CD14-positive monocyte (primary cell): ENCODE data around the gene LCN2. TPM values are rescaled to one million over a fixed set of nuclear protein-coding genes. Genes with fewer than 3 reads are reported as not detected.

Experiments used
- DNase-seq, 3 donors: peaks; one replicate each; pipeline ENCODE4 v3.0.0-alpha.2; 2011 to 2022
- H2AFZ ChIP-seq: 2 replicates; pipeline ENCODE4 v1.6.0; 2012; ENCODE audit warnings: mild to moderate bottlenecking, low read depth, low read length, inconsistent platforms; ENCODE audit not compliant: insufficient read depth, poor library complexity, severe bottlenecking
- H3K27ac ChIP-seq, 2 donors: 1 replicate in 1 of 2; 2 replicates in 1 of 2; pipeline ENCODE4 v1.5.1; 2012 to 2013; ENCODE audit warnings: low read length in 2 of 2, control low read depth in 1 of 2, inconsistent platforms in 1 of 2, low read depth in 1 of 2, mild to moderate bottlenecking in 1 of 2
- H3K27me3 ChIP-seq, 2 donors: one replicate each; pipeline versions ENCODE4 v1.6.0 to v1.6.1; 2011 to 2013; ENCODE audit warnings: low read length in 2 of 2; ENCODE audit not compliant: control insufficient read depth in 2 of 2, insufficient read depth in 2 of 2
- H3K36me3 ChIP-seq, 2 donors: replicated peaks in 1 of 2; 1 replicate in 1 of 2; 2 replicates in 1 of 2; pipeline versions ENCODE4 v1.5.1 to v1.6.1; 2012 to 2013; ENCODE audit warnings: low read length in 2 of 2, control low read depth in 1 of 2, inconsistent platforms in 1 of 2, mild to moderate bottlenecking in 1 of 2; ENCODE audit not compliant: insufficient read depth in 2 of 2, control insufficient read depth in 1 of 2
- H3K4me1 ChIP-seq, 2 donors: 1 replicate in 1 of 2; 2 replicates in 1 of 2; pipeline versions ENCODE4 v1.5.1 to v1.6.1; 2012 to 2013; ENCODE audit warnings: low read length in 2 of 2, control low read depth in 1 of 2, inconsistent platforms in 1 of 2, mild to moderate bottlenecking in 1 of 2, moderate library complexity in 1 of 2; ENCODE audit not compliant: insufficient read depth in 2 of 2, control insufficient read depth in 1 of 2
- H3K4me2 ChIP-seq: replicated peaks from 2 replicates; pipeline ENCODE3; 2012; ENCODE audit warnings: low read length, moderate library complexity, mild to moderate bottlenecking; ENCODE audit not compliant: poor library complexity, severe bottlenecking; ENCODE audit errors: extremely low read depth
- H3K4me3 ChIP-seq, 3 experiments: fragments of 200-600 bp in 1 of 3; sonication (generic) in 1 of 3; replicated peaks in 1 of 3; 1 replicate in 2 of 3; 2 replicates in 1 of 3; pipeline ENCODE4 v1.5.1; 2011 to 2013; ENCODE audit warnings: low read length in 3 of 3, mild to moderate bottlenecking in 3 of 3, control low read depth in 2 of 3, low read depth in 2 of 3, inconsistent platforms in 1 of 3, moderate library complexity in 1 of 3
- H3K79me2 ChIP-seq: 2 replicates; pipeline ENCODE4 v1.6.0; 2012; ENCODE audit warnings: mild to moderate bottlenecking, control low read depth, inconsistent platforms, low read length, moderate library complexity; ENCODE audit not compliant: insufficient read depth
- H3K9ac ChIP-seq: 2 replicates; pipeline ENCODE4 v1.6.0; 2017; ENCODE audit warnings: low read length, mild to moderate bottlenecking; ENCODE audit not compliant: insufficient read depth, poor library complexity, severe bottlenecking
- H3K9me3 ChIP-seq, 2 donors: replicated peaks in 1 of 2; 1 replicate in 1 of 2; 2 replicates in 1 of 2; pipeline versions ENCODE4 v1.5.1 to v1.6.1; 2012 to 2013; ENCODE audit warnings: low read length in 2 of 2, control low read depth in 1 of 2; ENCODE audit not compliant: control insufficient read depth in 1 of 2, insufficient read depth in 1 of 2
- H4K20me1 ChIP-seq: 2 replicates; pipeline ENCODE4 v1.6.0; 2012; ENCODE audit warnings: mild to moderate bottlenecking, low read length, control low read depth, moderate library complexity; ENCODE audit not compliant: insufficient read depth
- H3K27ac Mint-ChIP-seq, 7 donors: one replicate each; pipeline ENCODE4 v1.8.0; 2020; ENCODE audit warnings: mild to moderate bottlenecking in 7 of 7, mixed read lengths in 7 of 7, moderate library complexity in 6 of 7, inconsistent platforms in 2 of 7
- H3K27me3 Mint-ChIP-seq, 3 donors: one replicate each; pipeline ENCODE4 v1.8.0; 2021 to 2022; ENCODE audit warnings: low read depth in 3 of 3, mild to moderate bottlenecking in 3 of 3, mixed read lengths in 3 of 3, moderate library complexity in 3 of 3, inconsistent platforms in 1 of 3
- H3K36me3 Mint-ChIP-seq, 2 donors: one replicate each; pipeline ENCODE4 v1.8.0; 2020; ENCODE audit warnings: mixed read lengths in 2 of 2, inconsistent platforms in 1 of 2, mild to moderate bottlenecking in 1 of 2
- H3K4me1 Mint-ChIP-seq: one replicate; pipeline ENCODE4 v1.8.0; 2020; ENCODE audit warnings: mild to moderate bottlenecking, mixed read lengths
- H3K4me3 Mint-ChIP-seq, 2 donors: one replicate each; pipeline ENCODE4 v1.8.0; 2020; ENCODE audit warnings: mild to moderate bottlenecking in 2 of 2, mixed read lengths in 2 of 2, moderate library complexity in 1 of 2
- H3K9me3 Mint-ChIP-seq, 7 donors: one replicate each; pipeline ENCODE4 v1.8.0; 2020 to 2022; ENCODE audit warnings: mixed read lengths in 7 of 7, mild to moderate bottlenecking in 6 of 7, moderate library complexity in 6 of 7, inconsistent platforms in 2 of 7
- WGBS: methylation state at CpG from one replicate; pipeline ENCODE4 v1.1.5; 2013; ENCODE audit warnings: missing lambda C conversion rate; ENCODE audit not compliant: insufficient coverage; 5-methylcytosine and 5-hydroxymethylcytosine counted together
- intact Hi-C, 2 donors: fragments of 100-400 bp; cut with micrococcal nuclease; formaldehyde crosslinking; loops; one replicate each; pipeline versions ENCODE4 v1.15.0 to v1.15.1; 2023
- polyA plus RNA-seq, 3 donors: library from polyadenylated mRNA; depleted of rRNA in 1 of 3; unstranded in 2 of 3; stranded (reverse) in 1 of 3; fragments of 300-500 nt in 2 of 3; fragments of >200 nt in 1 of 3; fragmentation: Illumina TruSeq in 2 of 3; gene quantifications; 1 replicate in 2 of 3; 2 replicates in 1 of 3; pipeline ENCODE4 v1.2.3, GENCODE V29; 2012 to 2021
- TF ChIP-seq, protein P1 (sequence below): fragments of 200-600 bp; IDR thresholded peaks from one replicate; pipeline ENCODE4 v1.8.0; 2022; ENCODE audit warnings: antibody characterized with exemption, mild to moderate bottlenecking

The LCN2 gene
- polyA plus RNA-seq, 3 donors: 0.83 TPM; not detected in 2

DNA sequence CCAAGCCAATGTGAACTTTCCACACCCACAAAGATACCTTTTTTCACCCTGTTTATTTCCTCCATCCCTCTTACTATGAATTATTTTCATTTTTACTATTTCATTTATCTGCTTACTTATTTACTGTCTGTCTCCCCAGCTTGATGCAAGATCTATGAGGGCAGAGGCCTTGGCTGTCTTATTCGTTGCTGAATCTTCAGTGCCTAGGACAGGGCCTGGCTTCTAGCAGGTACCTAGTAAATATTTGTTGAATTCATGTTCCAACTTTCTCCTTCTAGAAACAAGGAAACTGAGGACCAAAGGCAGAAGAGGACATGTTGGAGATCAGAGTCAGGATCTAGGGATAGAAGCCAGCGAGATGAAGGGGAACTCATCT lies 53.4 kb downstream of the LCN2 start:
- WGBS: 0% methylated on average over 1 of the region's 2 CpGs
- intact Hi-C loops: no loop called here
- peak overlapping the region; percentile 81 to 89 for H3K4me3 Mint-ChIP-seq
- Histone ChIP-seq H3K27ac (no peak overlapping the region), H3K36me3 (no peaks in the 10 kb centered on the region), H3K9me3 (no peaks in the 10 kb centered on the region), H3K4me1 (peaks cover 16 to 29% of the 10 kb centered on the region in 2 donors), H3K4me3 (peak overlapping the region; percentile 21 to 79 (median 33)), H3K79me2 (no peaks in the 10 kb centered on the region), H2AFZ (peak overlapping the region; percentile 81), H3K9ac (no peak overlapping the region), H3K4me2 (peak overlapping the region; percentile 89), H3K27me3 (peaks cover 0 to 18% of the 10 kb centered on the region in 2 donors), H4K20me1 (no peaks in the 10 kb centered on the region)
- H3K36me3 Mint-ChIP-seq: peaks cover 0 to 2% of the 10 kb centered on the region in 2 donors
- peak overlapping the region; percentile 44 to 94 (median 83) for H3K27ac Mint-ChIP-seq
- no peak for DNase-seq
- TF ChIP-seq, protein P1, sequence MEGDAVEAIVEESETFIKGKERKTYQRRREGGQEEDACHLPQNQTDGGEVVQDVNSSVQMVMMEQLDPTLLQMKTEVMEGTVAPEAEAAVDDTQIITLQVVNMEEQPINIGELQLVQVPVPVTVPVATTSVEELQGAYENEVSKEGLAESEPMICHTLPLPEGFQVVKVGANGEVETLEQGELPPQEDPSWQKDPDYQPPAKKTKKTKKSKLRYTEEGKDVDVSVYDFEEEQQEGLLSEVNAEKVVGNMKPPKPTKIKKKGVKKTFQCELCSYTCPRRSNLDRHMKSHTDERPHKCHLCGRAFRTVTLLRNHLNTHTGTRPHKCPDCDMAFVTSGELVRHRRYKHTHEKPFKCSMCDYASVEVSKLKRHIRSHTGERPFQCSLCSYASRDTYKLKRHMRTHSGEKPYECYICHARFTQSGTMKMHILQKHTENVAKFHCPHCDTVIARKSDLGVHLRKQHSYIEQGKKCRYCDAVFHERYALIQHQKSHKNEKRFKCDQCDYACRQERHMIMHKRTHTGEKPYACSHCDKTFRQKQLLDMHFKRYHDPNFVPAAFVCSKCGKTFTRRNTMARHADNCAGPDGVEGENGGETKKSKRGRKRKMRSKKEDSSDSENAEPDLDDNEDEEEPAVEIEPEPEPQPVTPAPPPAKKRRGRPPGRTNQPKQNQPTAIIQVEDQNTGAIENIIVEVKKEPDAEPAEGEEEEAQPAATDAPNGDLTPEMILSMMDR: no peak
- H3K4me1 Mint-ChIP-seq: peaks cover 23% of the 10 kb centered on the region
- peaks cover 15 to 26% (median 23%) of the 10 kb centered on the region in 3 donors for H3K27me3 Mint-ChIP-seq
- H3K9me3 Mint-ChIP-seq: peaks cover 0 to 8% (median 0%) of the 10 kb centered on the region in 7 donors

Other genes with a start within 250 kb of the LCN2 start
- 10 to 100 TPM in 2 of 3 donors, 1 to 10 TPM in 1; 8.2 to 14.4 (median 12.0) TPM for gene ST6GALNAC6, start 249.8 kb upstream of the LCN2 start, polyA plus RNA-seq
- gene ST6GALNAC4, start 232.4 kb upstream of the LCN2 start, polyA plus RNA-seq: 10 to 100 TPM in 2 of 3 donors, 1 to 10 TPM in 1; 8.9 to 14.0 (median 10.3) TPM
- under 1 TPM; 0.31 to 0.57 (median 0.39) TPM for gene PIP5KL1, start 218.7 kb upstream of the LCN2 start, polyA plus RNA-seq
- 10 to 100 TPM; 22.4 to 28.7 (median 25.4) TPM for gene DPM2, start 211.6 kb upstream of the LCN2 start, polyA plus RNA-seq
- gene EEIG1, start 168.5 kb upstream of the LCN2 start, polyA plus RNA-seq: 1 to 10 TPM in 2 of 3 donors, under 1 TPM in 1; 0.86 to 2.3 (median 2.1) TPM
- 1 to 10 TPM; 4.6 to 6.5 (median 5.6) TPM for gene NAIF1, start 82.1 kb upstream of the LCN2 start, polyA plus RNA-seq
- 10 to 100 TPM in 1 of 3 donors, 1 to 10 TPM in 2; 5.1 to 43.3 (median 6.3) TPM for gene SLC25A25, start 81.2 kb upstream of the LCN2 start, polyA plus RNA-seq
- gene PTGES2, start 21.7 kb upstream of the LCN2 start, polyA plus RNA-seq: 10 to 100 TPM; 42.0 to 71.5 (median 49.4) TPM
- gene BBLN, start 10.8 kb downstream of the LCN2 start, polyA plus RNA-seq: 10 to 100 TPM; 51.5 to 74.8 (median 54.5) TPM
- gene CIZ1, start 42.1 kb downstream of the LCN2 start, polyA plus RNA-seq: 10 to 100 TPM in 1 of 3 donors, 1 to 10 TPM in 2; 3.4 to 53.7 (median 5.9) TPM
- gene DNM1, start 53.9 kb downstream of the LCN2 start, polyA plus RNA-seq: 1 to 10 TPM in 1 of 3 donors, under 1 TPM in 2; 0.05 to 4.9 (median 0.56) TPM
- gene GOLGA2, start 126.6 kb downstream of the LCN2 start, polyA plus RNA-seq: 10 to 100 TPM in 1 of 3 donors, 1 to 10 TPM in 2; 2.9 to 34.2 (median 4.6) TPM
- gene SWI5, start 126.8 kb downstream of the LCN2 start, polyA plus RNA-seq: 10 to 100 TPM; 14.4 to 18.0 (median 16.2) TPM
- gene TRUB2, start 173.0 kb downstream of the LCN2 start, polyA plus RNA-seq: 10 to 100 TPM in 2 of 3 donors, 1 to 10 TPM in 1; 5.9 to 17.0 (median 13.5) TPM
- 10 to 100 TPM; 19.9 to 32.6 (median 20.4) TPM for gene COQ4, start 173.4 kb downstream of the LCN2 start, polyA plus RNA-seq
- 1 to 10 TPM; 6.8 to 8.9 (median 6.8) TPM for gene SLC27A4, start 191.1 kb downstream of the LCN2 start, polyA plus RNA-seq
- 10 to 100 TPM; 37.5 to 39.7 (median 38.3) TPM for gene URM1, start 221.9 kb downstream of the LCN2 start, polyA plus RNA-seq